Right lobe of liver (tissue), 6 donors: ENCODE results near the gene C11orf98. TPM values are rescaled to one million over a fixed set of nuclear protein-coding genes. Genes with fewer than 3 reads are reported as not detected.
A peak's percentile ranks its signal among the peaks of the same experiment; 100 is the strongest.

Experiments
- ATAC-seq, 4 donors: fragments of 200-7000 bp; cut with Tn5 transposase; one replicate each; pipeline ENCODE4 v1.9.1; 2020; ENCODE audit warnings: mild to moderate bottlenecking in 4 of 4, moderate library complexity in 4 of 4
- DNase-seq, 3 donors: peaks; one replicate each; pipeline ENCODE4 v3.0.0-alpha.2; 2020
- H3K27ac ChIP-seq, 3 donors: fragments of 200-600 bp; one replicate each; pipeline ENCODE4 v1.8.0; 2022
- H3K27me3 ChIP-seq, 2 donors: fragments of 200-600 bp; one replicate each; pipeline ENCODE4 v1.8.0; 2022
- H3K36me3 ChIP-seq, 4 donors: fragments of 200-600 bp; sonication (generic) in 1 of 4; one replicate each; pipeline versions ENCODE4 v1.5.1 to v1.8.0; 2017 to 2022; ENCODE audit warnings: control low read depth in 1 of 4
- H3K4me1 ChIP-seq, 4 donors: fragments of 200-600 bp; sonication (generic) in 1 of 4; one replicate each; pipeline versions ENCODE4 v1.5.1 to v1.8.0; 2017 to 2022; ENCODE audit warnings: control low read depth in 1 of 4
- H3K4me3 ChIP-seq, 3 donors: fragments of 200-600 bp; one replicate each; pipeline ENCODE4 v1.8.0; 2022
- H3K9me3 ChIP-seq, 4 donors: fragments of 200-600 bp; sonication (generic) in 1 of 4; one replicate each; pipeline versions ENCODE4 v1.5.1 to v1.8.0; 2017 to 2022; ENCODE audit warnings: control low read depth in 1 of 4
- POLR2A ChIP-seq: fragments of 450-650 bp; IDR thresholded peaks from one replicate; pipeline ENCODE4 v1.6.1; 2017; ENCODE audit warnings: antibody characterized with exemption, mild to moderate bottlenecking
- WGBS: methylation state at CpG from one replicate; pipeline ENCODE4 v1.1.6; 2018; ENCODE audit warnings: low coverage, low lambda C conversion rate; ENCODE audit not compliant: insufficient coverage; ENCODE audit errors: missing lambda C conversion rate; 5-methylcytosine and 5-hydroxymethylcytosine counted together
- intact Hi-C, 2 donors: fragments of 100-400 bp; cut with DNase I; formaldehyde crosslinking; loops; one replicate each; pipeline versions ENCODE4 v1.11.2 to v1.14.1; 2022
- total RNA-seq, 6 experiments: library from RNA; depleted of rRNA in 2 of 6; stranded (reverse); fragments of >200 nt in 2 of 6; fragmentation: NEBNext Ultra II Directional in 3 of 6; extraction: Animal tissue kit (Norgen Biotek cat#: 25700) in 3 of 6; gene quantifications; one replicate each; pipeline versions ENCODE4 v1.1.0 to v1.2.4, GENCODE V29; 2016 to 2023
- TF ChIP-seq, protein P1 (sequence below), 4 donors: fragments of 200-600 bp in 3 of 4; fragments of 450-650 bp in 1 of 4; IDR thresholded peaks; one replicate each; pipeline versions ENCODE4 v1.5.1 to v1.8.0; 2016 to 2022; ENCODE audit warnings: antibody characterized with exemption in 4 of 4, mild to moderate bottlenecking in 2 of 4
- donor health status: DM: no; HTN: yes; CAD: no.
- donor health status: DM: no; HTN: no; CAD: no.
- donor health status: DM: no; HTN: no; CAD: no.
- donor health status: DM: no; HTN: yes; CAD: no.
- donor health status: DM: no; HTN: yes; CAD: no.

Gene C11orf98
- total RNA-seq, 6 experiments from 2014 or later, result 18.6 to 52.0 (median 25.6) TPM

DNA sequence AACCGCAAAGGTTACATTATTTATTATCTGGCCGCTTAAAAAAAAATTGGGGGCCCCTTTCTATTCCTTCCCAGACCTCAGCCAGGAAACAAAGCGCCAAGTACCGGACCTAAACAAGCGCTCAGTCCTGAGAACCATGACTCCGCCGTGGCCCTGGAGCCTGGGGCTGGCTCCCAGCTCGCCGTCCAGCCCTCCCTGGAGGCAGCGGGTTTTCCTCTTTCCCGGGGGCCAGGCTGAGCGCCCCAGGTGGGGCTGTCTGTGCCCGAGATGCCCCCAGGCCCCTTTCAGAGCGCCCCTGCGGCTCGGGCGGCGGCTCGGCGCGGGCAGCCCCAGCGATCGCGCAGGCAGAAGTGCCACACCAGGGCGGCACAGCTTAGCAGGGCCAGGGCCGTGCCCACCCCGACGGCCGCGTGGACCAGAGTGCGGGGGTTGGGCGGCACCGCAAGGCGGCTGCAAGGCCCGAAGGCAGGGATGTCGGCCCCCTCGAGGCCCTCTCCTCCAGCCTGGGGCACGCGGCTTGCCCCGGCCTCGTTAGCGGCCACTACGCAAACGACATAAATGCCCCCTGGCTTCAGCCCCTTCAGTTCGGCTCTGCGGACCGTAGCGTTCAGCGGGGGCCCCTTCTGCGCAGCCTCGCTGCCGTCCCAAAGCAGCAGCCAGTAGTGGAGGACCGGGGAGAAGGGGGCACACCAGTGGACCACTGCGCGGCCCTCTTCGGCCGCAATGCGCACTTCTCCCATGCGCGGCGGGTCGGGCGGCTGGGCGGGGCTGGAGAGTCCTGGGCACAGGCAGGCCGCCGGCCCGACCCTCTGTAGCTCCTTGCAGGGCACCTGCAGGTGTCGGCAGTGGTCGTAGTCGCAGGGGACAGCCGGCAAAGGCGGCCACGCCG, 22.7 kb upstream of the C11orf98 start:
- intact Hi-C loops, result no loop called here
- H3K9me3 ChIP-seq, result no peaks in the 10 kb centered on the region
- peaks cover 0 to 6% (median 0%) of the 10 kb centered on the region in 4 donors for H3K4me1 ChIP-seq
- peaks cover 0 to 21% (median 4%) of the 10 kb centered on the region in 4 donors for H3K36me3 ChIP-seq
- ATAC-seq (peak; percentile 20 to 71 (median 33)), DNase-seq (no peak)
- TF ChIP-seq POLR2A, result no peak
- TF ChIP-seq, protein P1, sequence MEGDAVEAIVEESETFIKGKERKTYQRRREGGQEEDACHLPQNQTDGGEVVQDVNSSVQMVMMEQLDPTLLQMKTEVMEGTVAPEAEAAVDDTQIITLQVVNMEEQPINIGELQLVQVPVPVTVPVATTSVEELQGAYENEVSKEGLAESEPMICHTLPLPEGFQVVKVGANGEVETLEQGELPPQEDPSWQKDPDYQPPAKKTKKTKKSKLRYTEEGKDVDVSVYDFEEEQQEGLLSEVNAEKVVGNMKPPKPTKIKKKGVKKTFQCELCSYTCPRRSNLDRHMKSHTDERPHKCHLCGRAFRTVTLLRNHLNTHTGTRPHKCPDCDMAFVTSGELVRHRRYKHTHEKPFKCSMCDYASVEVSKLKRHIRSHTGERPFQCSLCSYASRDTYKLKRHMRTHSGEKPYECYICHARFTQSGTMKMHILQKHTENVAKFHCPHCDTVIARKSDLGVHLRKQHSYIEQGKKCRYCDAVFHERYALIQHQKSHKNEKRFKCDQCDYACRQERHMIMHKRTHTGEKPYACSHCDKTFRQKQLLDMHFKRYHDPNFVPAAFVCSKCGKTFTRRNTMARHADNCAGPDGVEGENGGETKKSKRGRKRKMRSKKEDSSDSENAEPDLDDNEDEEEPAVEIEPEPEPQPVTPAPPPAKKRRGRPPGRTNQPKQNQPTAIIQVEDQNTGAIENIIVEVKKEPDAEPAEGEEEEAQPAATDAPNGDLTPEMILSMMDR (IDR thresholded peaks at IDR 0.05), result no peak
- 79% methylated on average over 13 of the region's 74 CpGs for WGBS
- no peak overlapping the region for H3K27ac ChIP-seq
- H3K27me3 ChIP-seq, result no peaks in the 10 kb centered on the region
- peak overlapping the region in 1 of 3 donors; percentile 26 for H3K4me3 ChIP-seq

DNA sequence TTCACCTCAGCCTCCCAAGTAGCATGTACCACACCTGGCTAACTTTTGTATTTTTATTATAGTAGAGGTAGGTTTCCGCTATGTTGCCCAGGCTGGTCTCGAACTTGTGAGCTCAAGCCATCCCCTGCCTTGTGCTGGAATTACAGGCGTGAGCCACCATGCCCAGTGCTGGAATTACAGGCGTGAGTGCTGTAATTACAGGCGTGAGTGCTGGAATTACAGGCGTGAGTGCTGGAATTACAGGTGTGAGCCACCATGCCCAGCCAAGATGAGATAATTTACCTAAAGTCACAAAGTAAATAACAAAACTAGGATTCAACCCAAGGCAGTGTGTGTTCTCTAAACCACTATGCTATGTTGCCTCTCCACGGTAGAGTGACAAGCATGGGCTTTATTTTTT, 17.5 kb upstream of the C11orf98 start:
- peaks cover 0 to 10% (median 5%) of the 10 kb centered on the region in 4 donors for H3K4me1 ChIP-seq
- no peaks in the 10 kb centered on the region for H3K9me3 ChIP-seq
- intact Hi-C loops, result no loop called here
- no peak overlapping the region for H3K27ac ChIP-seq
- ATAC-seq, result no peak
- 56% methylated on average over 7 of the region's 7 CpGs for WGBS
- no peaks in the 10 kb centered on the region for H3K27me3 ChIP-seq
- no peak for DNase-seq
- no peak for TF ChIP-seq POLR2A
- TF ChIP-seq, protein P1 (IDR thresholded peaks at IDR 0.05), result no peak
- H3K4me3 ChIP-seq, result no peak overlapping the region
- peaks cover 0 to 1% (median 0%) of the 10 kb centered on the region in 4 donors for H3K36me3 ChIP-seq

DNA sequence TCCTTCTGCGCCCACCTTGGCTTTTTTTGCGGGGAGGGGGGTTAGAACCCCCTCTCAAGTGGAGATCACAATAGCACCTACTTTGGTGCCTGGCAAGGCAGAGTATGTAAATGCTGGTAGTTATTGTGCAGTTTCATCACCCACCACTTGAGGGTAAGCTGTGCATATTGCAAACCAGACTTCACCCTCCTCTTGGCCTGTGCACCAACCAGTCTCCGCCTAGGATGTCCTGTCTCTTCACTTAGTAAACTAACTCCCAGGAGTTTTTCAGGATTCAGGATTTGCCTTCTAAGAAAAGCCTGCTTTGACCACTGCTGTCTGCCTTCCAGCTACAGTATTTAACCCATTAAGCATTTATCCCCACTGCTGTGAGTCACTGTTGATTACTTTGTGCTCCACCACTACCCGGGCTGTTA, 15.8 kb upstream of the C11orf98 start:
- no peaks in the 10 kb centered on the region for H3K9me3 ChIP-seq
- no peak overlapping the region for H3K4me3 ChIP-seq
- peaks cover 0 to 19% (median 8%) of the 10 kb centered on the region in 4 donors for H3K4me1 ChIP-seq
- intact Hi-C loops, result no loop called here
- no peak overlapping the region for H3K27ac ChIP-seq
- peaks cover 0 to 10% (median 0%) of the 10 kb centered on the region in 4 donors for H3K36me3 ChIP-seq
- DNase-seq, result peak in 1 of 3 donors; percentile 61
- peak; percentile 77 to 94 (median 86) for ATAC-seq
- WGBS, result 41% methylated on average over 4 of the region's 4 CpGs
- TF ChIP-seq, protein P1 (IDR thresholded peaks at IDR 0.05), result peak; percentile 41 to 58 (median 54)
- no peak for TF ChIP-seq POLR2A
- H3K27me3 ChIP-seq, result no peaks in the 10 kb centered on the region

DNA sequence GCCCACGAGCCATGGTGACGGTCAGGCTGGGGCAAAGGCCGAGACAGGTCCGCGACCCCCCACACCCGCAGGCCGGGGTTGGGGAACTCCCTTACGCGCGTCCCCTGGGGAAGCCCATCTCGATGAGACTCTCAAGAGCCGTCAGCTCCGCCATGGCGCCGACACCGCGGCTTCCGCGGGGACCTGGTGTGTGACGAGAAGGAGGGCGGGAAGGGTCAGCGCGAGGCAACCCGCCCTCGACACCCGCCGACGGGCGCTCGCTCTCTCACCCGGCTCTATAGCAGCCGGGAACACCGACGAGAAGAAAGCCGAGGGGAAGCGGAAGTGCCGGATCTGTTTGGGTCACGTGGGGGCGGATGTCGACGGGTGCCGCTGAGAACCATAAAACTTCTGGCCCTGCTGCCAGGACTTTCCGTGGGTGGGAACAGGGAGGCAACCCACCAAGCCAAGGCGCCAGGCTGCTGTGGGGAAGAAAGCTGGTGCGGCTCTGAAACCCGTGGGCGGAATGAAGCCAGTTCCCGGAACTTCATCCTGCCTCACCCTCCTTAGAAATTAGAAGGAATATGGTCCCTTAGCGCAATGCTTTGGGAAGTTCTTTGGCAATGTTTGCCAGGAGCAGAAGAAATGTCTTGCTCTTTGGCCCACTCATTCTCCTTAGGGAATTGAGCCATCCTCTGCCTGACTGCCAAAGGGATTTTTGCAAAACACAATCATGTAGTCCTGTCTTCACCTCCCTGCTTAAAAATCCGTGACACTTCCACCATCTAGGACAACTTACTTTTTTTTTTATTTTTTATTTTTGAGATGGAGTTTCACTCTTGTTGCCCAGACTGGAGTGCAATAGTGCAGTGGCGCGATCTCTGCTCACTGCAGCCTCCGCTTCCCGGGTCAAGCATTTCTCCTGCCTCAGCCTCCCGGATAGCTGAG, 14.0 kb upstream of the C11orf98 start, which contains the start of gene UBXN1:
TSS of gene UBXN1 (minus strand) at position 304 of the 927 bp plus-strand sequence. CDS start at position 154, 150 bp downstream.
- WGBS, result 21% methylated on average over 17 of the region's 55 CpGs
- intact Hi-C loops, result loop anchor here in 1 of 2 donors (10.0 kb wide), 1 partner anchor 64 kb away; the partner anchor contains the start of genes EML3 and ROM1

More for the DNA sequence above, 14.0 kb upstream of the C11orf98 start, which contains the start of gene UBXN1:
- ATAC-seq, result peak; percentile 81 to 93 (median 90)
- Histone ChIP-seq H3K9me3 (no peaks in the 10 kb centered on the region), H3K27ac (peak within 1 kb of the TSS; percentile 43 to 78 (median 71)), H3K36me3 (peaks cover 0 to 18% (median 0%) of the 10 kb centered on the region in 4 donors), H3K4me1 (peaks cover 0 to 19% (median 8%) of the 10 kb centered on the region in 4 donors), H3K27me3 (no peaks in the 10 kb centered on the region), H3K4me3 (peak within 1 kb of the TSS; percentile 96 to 99 (median 98))
- peak; percentile 86 to 92 (median 90) for DNase-seq
- TF ChIP-seq POLR2A, result peak; percentile 72
- TF ChIP-seq, protein P1 (IDR thresholded peaks at IDR 0.05), result no peak
